Dermis blood vessel endothelial cell (primary cell): ENCODE data around the gene GNAI1. TPM values are rescaled to one million over a fixed set of nuclear protein-coding genes. Genes with fewer than 3 reads are reported as not detected.

Experiments
- DNase-seq: peaks from one replicate; pipeline ENCODE4 v3.0.0; 2010
- total RNA-seq: library from RNA; depleted of rRNA; stranded (reverse); fragments of >200 nt; gene quantifications from 2 replicates; pipeline ENCODE4 v1.2.3, GENCODE V29; 2014

The GNAI1 gene
- total RNA-seq, 1 donor from 2014 or later = 28.8 TPM

- no peak for DNase-seq
These were observed 121.0 kb downstream of the GNAI1 start for GRCh38 chr7:80255656-80256055.

- no peak for DNase-seq
These were observed 123.1 kb downstream of the GNAI1 start for GRCh38 chr7:80257756-80258155.

GRCh38 chr7:80260606-80261005, 126.0 kb downstream of the GNAI1 start:
- no peak for DNase-seq

GRCh38 chr7:80263333-80263732, 128.7 kb downstream of the GNAI1 start:
- no peak for DNase-seq

DNA sequence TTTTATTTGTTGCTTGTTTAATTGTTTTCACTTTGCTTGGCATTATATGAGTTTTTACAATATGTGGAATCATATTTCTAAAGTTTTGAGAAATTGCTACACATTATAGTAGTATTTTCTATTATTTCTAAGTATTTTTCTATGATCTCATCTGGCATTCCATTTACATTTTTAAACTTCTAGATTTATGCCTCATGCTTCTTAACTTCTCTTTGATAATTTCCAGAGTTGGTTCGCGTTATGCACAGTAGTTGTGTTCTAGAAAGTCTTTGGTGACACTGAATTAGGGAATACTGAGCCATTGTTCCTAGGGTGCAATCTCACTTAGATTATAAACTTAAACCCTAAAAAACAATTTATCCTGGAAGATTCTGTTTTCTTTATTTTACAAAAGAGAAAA, 129.2 kb downstream of the GNAI1 start:
- no peak for DNase-seq

GRCh38 chr7:80264769-80265495, 130.3 kb downstream of the GNAI1 start:
- DNase-seq = no peak

- DNase-seq = no peak
These were observed 138.1 kb downstream of the GNAI1 start for GRCh38 chr7:80272560-80273239.

GRCh38 chr7:80273327-80273726, 138.7 kb downstream of the GNAI1 start:
- DNase-seq = no peak

DNA sequence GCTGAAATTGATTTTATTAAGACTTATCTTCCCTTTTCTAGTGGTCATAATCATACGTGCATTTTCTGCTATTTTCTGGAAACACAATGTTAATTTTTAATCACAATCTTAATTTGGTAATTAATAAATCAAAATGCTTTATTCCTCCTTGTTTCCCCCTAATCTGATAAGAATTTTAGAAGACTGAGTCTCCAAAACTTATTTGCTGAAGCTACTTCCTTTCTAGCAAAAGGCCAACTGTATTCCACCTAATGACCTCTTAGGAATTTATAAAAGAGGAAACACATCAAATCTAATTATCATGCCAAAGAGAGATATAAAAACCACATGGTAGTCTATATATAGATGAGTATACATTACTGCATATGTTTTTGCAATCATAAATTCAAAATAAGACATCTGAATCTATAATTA, 140.6 kb downstream of the GNAI1 start:
- peak; percentile 14 for DNase-seq
